Caco-2 (cell line): ENCODE data around the gene SLC15A5. TPM values are rescaled to one million over a fixed set of nuclear protein-coding genes. Genes with fewer than 3 reads are reported as not detected.

ENCODE experiments used
- BruUV-seq: library from RNA; stranded (reverse); fragments of 400-500 nt; replicated peaks from 2 replicates; lab custom pipeline; 2021; lab: Mats Ljungman, UMichigan
- CTCF ChIA-PET: fragments of 300-600 bp; sonication (Branson Sonifier 250); formaldehyde crosslinking; loops from one replicate; lab custom pipeline; 2022; ENCODE audit warnings: antibody characterized with exemption; lab: Charles Lee
- POLR2A ChIA-PET: fragments of 300-600 bp; sonication (Branson Sonifier 250); formaldehyde crosslinking; loops from one replicate; lab custom pipeline; 2022; ENCODE audit warnings: antibody characterized with exemption; lab: Charles Lee
- DNase-seq, 2 experiments: peaks; one replicate each; pipeline versions ENCODE4 v3.0.0 to v3.0.0-alpha.2; 2020 to 2022
- H3K27me3 ChIP-seq: replicated peaks from 2 replicates; pipeline ENCODE4 v1.6.0; 2011; ENCODE audit warnings: low read length; ENCODE audit not compliant: control insufficient read depth, insufficient read depth
- H3K36me3 ChIP-seq: 2 replicates; pipeline ENCODE4 v1.5.1; 2011; ENCODE audit warnings: low read length; ENCODE audit not compliant: control insufficient read depth, insufficient read depth
- H3K4me1 ChIP-seq: fragments of 250-450 bp; sonication (Bioruptor Pico); 2 replicates; pipeline ENCODE4 v1.5.1; 2020; ENCODE audit warnings: mild to moderate bottlenecking
- H3K4me3 ChIP-seq: 2 replicates; pipeline ENCODE4 v1.5.1; 2011; ENCODE audit warnings: low read depth, mild to moderate bottlenecking, control low read depth, low read length
- H3K9me3 ChIP-seq: fragments of 250-450 bp; sonication (Bioruptor Pico); 2 replicates; pipeline ENCODE4 v1.5.1; 2020; ENCODE audit warnings: mild to moderate bottlenecking, moderate library complexity
- H3K27ac Mint-ChIP-seq: one replicate; pipeline ENCODE4 v1.8.0; 2022; ENCODE audit warnings: mixed read lengths; ENCODE audit not compliant: unreplicated experiment
- H3K27me3 Mint-ChIP-seq: one replicate; pipeline ENCODE4 v1.8.0; 2022; ENCODE audit warnings: mixed read lengths; ENCODE audit not compliant: insufficient read depth, unreplicated experiment
- H3K36me3 Mint-ChIP-seq: one replicate; pipeline ENCODE4 v1.8.0; 2022; ENCODE audit warnings: mild to moderate bottlenecking, mixed read lengths; ENCODE audit not compliant: insufficient read depth, unreplicated experiment
- H3K4me1 Mint-ChIP-seq: one replicate; pipeline ENCODE4 v1.8.0; 2022; ENCODE audit warnings: low read depth, mixed read lengths; ENCODE audit not compliant: unreplicated experiment
- H3K4me3 Mint-ChIP-seq: one replicate; pipeline ENCODE4 v1.8.0; 2022; ENCODE audit warnings: mild to moderate bottlenecking, moderate library complexity, mixed read lengths; ENCODE audit not compliant: unreplicated experiment
- H3K9me3 Mint-ChIP-seq: one replicate; pipeline ENCODE4 v1.8.0; 2022; ENCODE audit warnings: mixed read lengths; ENCODE audit not compliant: unreplicated experiment
- intact Hi-C: fragments of 100-400 bp; cut with micrococcal nuclease; formaldehyde crosslinking; loops from one replicate; pipeline ENCODE4 v1.10.0; 2022; ENCODE audit not compliant: unreplicated experiment
- total RNA-seq: library from RNA; stranded (reverse); gene quantifications from 2 replicates; pipeline ENCODE4 v1.2.3, GENCODE V29; 2022
- TF ChIP-seq, protein P1 (sequence below), 2 experiments: fragments of 200-600 bp in 1 of 2; IDR thresholded peaks; 1 replicate in 1 of 2; 2 replicates in 1 of 2; pipeline versions ENCODE4 v1.5.1 to v1.8.0; 2011 to 2022; ENCODE audit warnings: antibody characterized with exemption in 1 of 2, control low read depth in 1 of 2, inconsistent platforms in 1 of 2, low read depth in 1 of 2, low read length in 1 of 2, mild to moderate bottlenecking in 1 of 2, moderate library complexity in 1 of 2; ENCODE audit not compliant: insufficient read depth in 1 of 2, severe bottlenecking in 1 of 2, unreplicated experiment in 1 of 2

SLC15A5 gene
- total RNA-seq, 1 experiment from 2014 or later, result not detected

- Histone ChIP-seq H3K4me1 (no peaks in the 10 kb centered on the region), H3K4me3 (no peak overlapping the region), H3K9me3 (no peaks in the 10 kb centered on the region), H3K27me3 (no peaks in the 10 kb centered on the region), H3K36me3 (no peaks in the 10 kb centered on the region)
- Mint-ChIP-seq H3K27me3 (peaks cover 3% of the 10 kb centered on the region), H3K4me3 (no peak overlapping the region), H3K36me3 (no peaks in the 10 kb centered on the region), H3K4me1 (no peaks in the 10 kb centered on the region), H3K9me3 (no peaks in the 10 kb centered on the region), H3K27ac (no peak overlapping the region)
- TF ChIP-seq, protein P1, sequence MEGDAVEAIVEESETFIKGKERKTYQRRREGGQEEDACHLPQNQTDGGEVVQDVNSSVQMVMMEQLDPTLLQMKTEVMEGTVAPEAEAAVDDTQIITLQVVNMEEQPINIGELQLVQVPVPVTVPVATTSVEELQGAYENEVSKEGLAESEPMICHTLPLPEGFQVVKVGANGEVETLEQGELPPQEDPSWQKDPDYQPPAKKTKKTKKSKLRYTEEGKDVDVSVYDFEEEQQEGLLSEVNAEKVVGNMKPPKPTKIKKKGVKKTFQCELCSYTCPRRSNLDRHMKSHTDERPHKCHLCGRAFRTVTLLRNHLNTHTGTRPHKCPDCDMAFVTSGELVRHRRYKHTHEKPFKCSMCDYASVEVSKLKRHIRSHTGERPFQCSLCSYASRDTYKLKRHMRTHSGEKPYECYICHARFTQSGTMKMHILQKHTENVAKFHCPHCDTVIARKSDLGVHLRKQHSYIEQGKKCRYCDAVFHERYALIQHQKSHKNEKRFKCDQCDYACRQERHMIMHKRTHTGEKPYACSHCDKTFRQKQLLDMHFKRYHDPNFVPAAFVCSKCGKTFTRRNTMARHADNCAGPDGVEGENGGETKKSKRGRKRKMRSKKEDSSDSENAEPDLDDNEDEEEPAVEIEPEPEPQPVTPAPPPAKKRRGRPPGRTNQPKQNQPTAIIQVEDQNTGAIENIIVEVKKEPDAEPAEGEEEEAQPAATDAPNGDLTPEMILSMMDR (IDR thresholded peaks at IDR 0.05; ENCODE audit: insufficient read depth in 1 of 2, low read depth in 1 of 2, low read length in 1 of 2, severe bottlenecking in 1 of 2, unreplicated experiment in 1 of 2), result no peak
- BruUV-seq, result no TSS peak
- intact Hi-C loops, result no loop called here
- CTCF ChIA-PET, result no interaction called here
- POLR2A ChIA-PET, result no interaction called here
- DNase-seq, result no peak
These were observed 3.7 kb upstream of the SLC15A5 start for GRCh38 chr12:16281157-16281556.

DNA sequence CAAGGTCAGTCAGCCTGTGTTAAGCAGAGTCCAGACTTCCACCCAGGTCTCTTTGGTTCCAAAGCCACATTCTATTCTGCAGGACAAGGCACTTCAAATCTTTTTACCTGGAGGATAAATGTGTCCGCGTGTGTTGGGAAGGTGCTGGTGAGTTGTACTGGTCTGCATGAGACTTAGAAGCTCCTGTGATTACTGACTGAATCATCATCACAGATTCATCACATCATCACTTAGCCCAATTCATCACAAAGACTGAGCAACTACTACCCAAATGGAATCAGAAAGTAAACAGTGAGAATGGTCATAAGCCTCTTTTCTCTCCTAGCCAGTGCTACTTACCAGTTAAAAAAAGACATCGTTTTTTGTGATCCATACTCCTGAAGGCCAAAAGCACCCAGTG, 5.3 kb downstream of the SLC15A5 start:
- Histone ChIP-seq H3K4me1 (no peaks in the 10 kb centered on the region), H3K27me3 (no peaks in the 10 kb centered on the region), H3K4me3 (no peak overlapping the region), H3K9me3 (no peaks in the 10 kb centered on the region), H3K36me3 (no peaks in the 10 kb centered on the region)
- DNase-seq, result no peak
- TF ChIP-seq, protein P1 (IDR thresholded peaks at IDR 0.05; ENCODE audit: insufficient read depth in 1 of 2, low read depth in 1 of 2, low read length in 1 of 2, severe bottlenecking in 1 of 2, unreplicated experiment in 1 of 2), result no peak
- no TSS peak for BruUV-seq
- peaks cover 4% of the 10 kb centered on the region for H3K36me3 Mint-ChIP-seq
- no peak overlapping the region for H3K27ac Mint-ChIP-seq
- H3K4me1 Mint-ChIP-seq, result no peaks in the 10 kb centered on the region
- intact Hi-C loops, result loop anchor here (5.0 kb wide), 1 partner anchor 105 kb away; no protein-coding TSS in a partner anchor
- no peaks in the 10 kb centered on the region for H3K9me3 Mint-ChIP-seq
- ChIA-PET CTCF (no interaction called here), POLR2A (no interaction called here)
- H3K27me3 Mint-ChIP-seq, result peaks cover 5% of the 10 kb centered on the region
- H3K4me3 Mint-ChIP-seq, result no peak overlapping the region

DNA sequence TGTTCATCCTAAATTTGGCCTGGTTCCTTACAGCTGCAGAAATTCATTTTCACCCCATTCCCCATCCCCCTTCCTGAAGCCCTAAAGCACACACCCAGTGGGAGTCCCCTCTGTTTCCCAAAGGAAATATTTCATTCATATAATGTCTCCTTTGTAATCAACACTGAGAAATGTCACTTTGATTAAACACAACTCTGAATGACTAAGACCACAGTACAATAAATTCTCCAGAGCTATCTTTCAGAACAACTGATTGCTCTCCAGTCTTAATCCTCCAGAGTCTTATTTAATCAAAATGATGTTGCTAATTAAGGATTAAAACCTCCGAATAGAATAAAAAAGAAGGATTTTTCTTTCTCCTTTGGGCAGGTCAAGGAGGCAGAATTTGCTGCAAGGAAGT, 6.4 kb downstream of the SLC15A5 start:
- no peak overlapping the region for H3K27ac Mint-ChIP-seq
- ChIA-PET POLR2A (no interaction called here), CTCF (no interaction called here)
- no peak overlapping the region for H3K4me3 ChIP-seq
- H3K4me1 ChIP-seq, result no peaks in the 10 kb centered on the region
- intact Hi-C loops, result loop anchor here (5.0 kb wide), 1 partner anchor 104 kb away; no protein-coding TSS in a partner anchor
- peaks cover 4% of the 10 kb centered on the region for H3K36me3 Mint-ChIP-seq
- H3K27me3 Mint-ChIP-seq, result peaks cover 5% of the 10 kb centered on the region
- no peaks in the 10 kb centered on the region for H3K4me1 Mint-ChIP-seq
- H3K9me3 ChIP-seq, result no peaks in the 10 kb centered on the region
- no peak overlapping the region for H3K4me3 Mint-ChIP-seq
- no peaks in the 10 kb centered on the region for H3K27me3 ChIP-seq
- TF ChIP-seq, protein P1 (IDR thresholded peaks at IDR 0.05; ENCODE audit: insufficient read depth in 1 of 2, low read depth in 1 of 2, low read length in 1 of 2, severe bottlenecking in 1 of 2, unreplicated experiment in 1 of 2), result no peak
- H3K9me3 Mint-ChIP-seq, result no peaks in the 10 kb centered on the region
- no peaks in the 10 kb centered on the region for H3K36me3 ChIP-seq
- no TSS peak for BruUV-seq
- DNase-seq, result no peak
